ENCODE results near the gene DES.
A peak's percentile ranks its signal among the peaks of the same experiment; 100 is the strongest.

The DES gene

DNA sequence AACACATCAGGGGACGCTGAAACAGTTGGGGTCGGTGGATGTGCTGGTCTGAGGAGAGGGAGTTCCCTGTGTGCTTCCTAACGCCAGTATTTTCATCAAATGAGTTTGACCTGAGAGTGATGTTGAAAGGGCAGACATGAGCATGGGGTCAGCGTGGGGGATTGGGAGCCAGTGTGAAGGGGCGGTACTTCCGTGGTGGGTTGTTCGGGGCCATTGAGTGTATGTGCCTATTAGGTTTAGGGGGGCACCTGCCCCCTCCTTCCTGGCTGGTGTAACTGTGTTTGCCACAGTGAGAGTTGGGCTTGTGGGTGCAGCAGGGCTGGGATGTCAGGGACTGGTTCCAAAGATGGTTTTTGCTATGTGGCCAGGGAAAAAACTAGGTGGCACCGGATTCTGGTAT, 40.8 kb downstream of the DES start:
- TF ChIP-seq GATA2 (IDR thresholded peaks at IDR 0.05; ENCODE audit: low read depth, low read length) = no peak
- no peak for TF ChIP-seq GATA3 (IDR thresholded peaks at IDR 0.05; ENCODE audit: low read depth, low read length)

DNA sequence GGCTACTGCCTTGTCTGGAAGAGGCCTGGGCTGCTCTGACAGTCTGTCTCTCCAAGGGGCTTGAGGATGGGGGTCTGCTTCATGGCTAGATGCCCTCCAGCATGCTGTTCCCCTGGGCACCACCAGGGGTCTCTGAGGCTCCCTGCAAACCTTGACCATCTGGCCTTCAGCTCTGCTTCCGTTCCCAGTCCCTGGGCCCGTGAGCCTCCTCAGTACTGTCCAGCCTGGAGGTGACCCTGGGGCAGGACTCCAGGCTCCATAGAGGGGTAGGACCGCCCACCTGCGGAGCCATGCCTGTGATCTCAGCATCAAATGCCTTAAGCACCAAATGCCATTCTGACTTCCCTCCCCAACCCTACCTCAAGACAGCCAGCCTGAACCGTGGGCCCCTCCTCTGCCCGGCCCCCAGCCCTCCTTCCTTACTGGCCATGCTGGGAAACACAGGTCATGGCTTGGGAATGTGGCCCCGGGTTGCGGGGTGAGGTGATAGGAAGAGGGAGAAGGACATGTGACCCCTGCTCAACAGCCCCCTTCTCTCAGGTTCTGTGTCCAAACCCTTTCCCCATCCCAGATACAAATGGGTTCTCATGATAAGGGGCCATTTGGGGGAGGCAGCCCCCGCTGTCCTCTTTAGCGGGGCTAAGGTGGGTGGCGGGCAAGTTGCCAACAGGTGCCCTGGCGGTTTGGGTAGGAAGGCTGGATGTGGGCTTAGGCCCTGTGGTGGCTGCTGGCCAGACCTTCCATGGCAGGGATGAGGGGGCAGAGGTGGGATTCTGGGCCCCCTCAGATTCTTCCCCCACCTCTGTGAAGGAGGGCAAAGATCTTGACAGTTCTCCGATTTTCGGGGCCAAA, 41.5 kb downstream of the DES start:
- TF ChIP-seq GATA2 (IDR thresholded peaks at IDR 0.05; ENCODE audit: low read depth, low read length) = no peak
- no peak for TF ChIP-seq GATA3 (IDR thresholded peaks at IDR 0.05; ENCODE audit: low read depth, low read length)

DNA sequence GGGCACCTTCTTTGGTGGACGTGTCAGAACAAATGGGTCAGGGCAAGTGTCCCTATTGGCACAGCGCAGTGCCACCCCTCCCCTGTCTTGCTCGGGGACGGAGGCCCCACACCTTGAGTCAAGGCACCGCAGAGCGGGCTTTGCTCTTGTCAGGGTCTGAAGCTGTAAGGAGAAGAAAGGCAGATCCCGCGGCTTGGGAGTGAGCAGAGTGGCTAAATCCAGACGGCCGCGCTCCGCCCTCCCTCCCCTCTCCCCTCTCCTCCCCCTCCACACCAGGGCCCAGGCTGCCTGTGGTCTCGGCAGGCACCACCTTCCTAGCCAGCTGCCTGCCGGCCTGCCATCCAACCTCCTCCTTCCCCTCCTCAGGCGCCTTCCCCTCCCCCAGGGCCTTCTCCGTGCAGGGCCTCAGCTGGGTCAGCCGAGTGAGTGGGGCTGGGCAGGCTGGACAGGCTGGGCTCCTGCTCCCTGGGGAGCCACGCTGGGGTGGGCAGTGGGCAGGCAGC, 42.3 kb downstream of the DES start:
- TF ChIP-seq GATA2 (IDR thresholded peaks at IDR 0.05; ENCODE audit: low read depth, low read length) = no peak
- no peak for TF ChIP-seq GATA3 (IDR thresholded peaks at IDR 0.05; ENCODE audit: low read depth, low read length)

GRCh38 chr2:219461047-219461514, 42.9 kb downstream of the DES start:
- TF ChIP-seq GATA2 (IDR thresholded peaks at IDR 0.05; ENCODE audit: low read depth, low read length) = no peak
- TF ChIP-seq GATA3 (IDR thresholded peaks at IDR 0.05; ENCODE audit: low read depth, low read length) = no peak

GRCh38 chr2:219461669-219462068, 43.5 kb downstream of the DES start:
- TF ChIP-seq GATA3 (IDR thresholded peaks at IDR 0.05; ENCODE audit: low read depth, low read length) (no peak), GATA2 (IDR thresholded peaks at IDR 0.05; ENCODE audit: low read depth, low read length) (no peak)

DNA sequence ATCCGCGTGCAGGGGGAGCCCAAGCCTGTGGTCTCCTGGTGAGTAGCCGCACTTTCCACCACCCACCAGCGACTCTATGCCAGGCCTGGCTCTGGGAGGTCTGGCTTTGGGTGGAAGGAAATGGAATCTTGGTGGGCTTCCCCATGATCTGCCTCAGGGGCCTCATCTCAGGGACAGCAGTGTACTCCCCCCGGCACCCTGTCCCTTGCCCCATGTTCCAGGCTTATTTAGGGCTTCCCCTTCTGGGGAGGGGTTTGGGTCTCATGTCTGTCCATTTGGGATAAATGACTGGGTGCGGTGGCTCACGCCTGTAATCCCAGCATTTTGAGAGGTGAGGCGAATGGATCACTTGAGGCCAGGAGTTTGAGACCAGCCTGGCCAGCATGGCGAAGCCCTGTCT, 44.2 kb downstream of the DES start:
- TF ChIP-seq GATA2 (IDR thresholded peaks at IDR 0.05; ENCODE audit: low read depth, low read length) = no peak
- no peak for TF ChIP-seq GATA3 (IDR thresholded peaks at IDR 0.05; ENCODE audit: low read depth, low read length)

DNA sequence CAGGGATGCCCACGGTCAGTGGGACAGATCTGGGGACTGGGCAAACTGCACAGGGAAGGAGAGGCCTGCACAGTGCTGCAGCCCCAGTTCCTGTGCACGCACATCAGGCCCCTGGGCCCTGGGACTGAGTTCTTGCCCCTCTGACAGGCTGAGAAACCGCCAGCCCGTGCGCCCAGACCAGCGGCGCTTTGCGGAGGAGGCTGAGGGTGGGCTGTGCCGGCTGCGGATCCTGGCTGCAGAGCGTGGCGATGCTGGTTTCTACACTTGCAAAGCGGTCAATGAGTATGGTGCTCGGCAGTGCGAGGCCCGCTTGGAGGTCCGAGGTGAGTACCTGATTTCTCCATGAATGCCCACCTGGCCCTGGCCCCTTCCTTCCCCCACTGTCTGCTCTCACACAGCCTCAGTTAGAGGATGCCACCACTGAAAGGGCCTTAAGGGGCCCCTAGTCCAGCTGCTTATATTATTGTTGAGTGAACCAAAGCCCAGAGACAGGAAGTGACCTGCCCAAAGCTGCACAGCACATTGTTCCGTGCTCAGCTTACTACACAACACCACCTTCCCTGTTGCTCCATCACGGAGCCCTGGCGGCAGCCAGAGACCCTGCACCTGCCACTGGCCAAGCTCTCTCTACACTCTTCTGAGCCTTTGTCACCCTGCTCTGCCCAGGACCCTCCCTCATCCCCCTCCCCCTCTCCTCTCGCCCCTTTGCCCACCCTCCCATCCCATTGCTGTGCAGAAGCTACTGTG, 46.3 kb downstream of the DES start:
- TF ChIP-seq GATA2 (IDR thresholded peaks at IDR 0.05; ENCODE audit: low read depth, low read length) = no peak
- TF ChIP-seq GATA3 (IDR thresholded peaks at IDR 0.05; ENCODE audit: low read depth, low read length) = no peak

GRCh38 chr2:219465659-219466561, 47.7 kb downstream of the DES start:
- no peak for TF ChIP-seq GATA2 (IDR thresholded peaks at IDR 0.05; ENCODE audit: low read depth, low read length)
- no peak for TF ChIP-seq GATA3 (IDR thresholded peaks at IDR 0.05; ENCODE audit: low read depth, low read length)

GRCh38 chr2:219466816-219467735, 48.9 kb downstream of the DES start:
- TF ChIP-seq GATA3 (IDR thresholded peaks at IDR 0.05; ENCODE audit: low read depth, low read length) (no peak), GATA2 (IDR thresholded peaks at IDR 0.05; ENCODE audit: low read depth, low read length) (no peak)

DNA sequence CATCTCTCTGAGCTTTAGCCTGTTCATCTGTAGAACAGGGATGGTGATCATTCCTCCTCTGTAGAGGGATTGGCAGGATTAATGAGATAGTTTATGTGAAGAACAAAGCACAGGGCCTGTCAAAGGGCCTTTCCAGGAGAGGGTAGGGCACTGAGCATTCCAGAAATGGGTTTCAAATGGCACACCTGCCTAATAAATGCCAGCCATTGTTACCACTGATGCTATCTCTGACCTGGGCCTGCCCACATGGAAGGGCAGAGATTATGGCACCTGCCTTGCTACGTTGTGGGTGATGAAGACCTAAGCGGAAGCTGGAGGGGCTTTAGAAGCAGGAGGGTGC, 49.5 kb downstream of the DES start:
- TF ChIP-seq GATA3 (IDR thresholded peaks at IDR 0.05; ENCODE audit: low read depth, low read length) = no peak
- TF ChIP-seq GATA2 (IDR thresholded peaks at IDR 0.05; ENCODE audit: low read depth, low read length) = peak; percentile 36; the same call in 1 of the 2 replicates

- TF ChIP-seq GATA2 (IDR thresholded peaks at IDR 0.05; ENCODE audit: low read depth, low read length) (no peak), GATA3 (IDR thresholded peaks at IDR 0.05; ENCODE audit: low read depth, low read length) (no peak)
Observed at GRCh38 chr2:219468410-219469185, 50.4 kb downstream of the DES start.

DNA sequence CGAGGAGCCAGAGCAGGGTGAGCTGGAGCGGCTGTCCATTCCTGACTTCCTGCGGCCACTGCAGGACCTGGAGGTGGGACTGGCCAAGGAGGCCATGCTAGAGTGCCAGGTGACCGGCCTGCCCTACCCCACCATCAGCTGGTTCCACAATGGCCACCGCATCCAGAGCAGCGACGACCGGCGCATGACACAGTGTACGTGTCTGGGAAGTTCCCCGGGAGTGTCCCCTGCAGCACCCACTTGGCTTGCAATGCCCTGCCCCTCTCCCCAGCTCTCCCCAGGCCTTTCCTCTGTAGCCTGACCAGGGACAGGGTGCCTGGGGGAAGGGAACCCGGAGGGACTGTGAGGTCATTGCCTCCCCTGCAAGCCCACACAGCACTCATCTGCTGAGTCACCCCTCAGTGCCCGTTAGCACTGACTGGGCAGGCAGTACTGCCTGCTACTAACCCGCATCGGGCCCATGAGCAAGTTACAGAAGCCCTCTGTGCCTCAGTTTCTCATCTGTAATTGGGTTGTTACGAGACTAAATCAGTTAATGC, 51.1 kb downstream of the DES start:
- TF ChIP-seq GATA3 (IDR thresholded peaks at IDR 0.05; ENCODE audit: low read depth, low read length) = no peak
- TF ChIP-seq GATA2 (IDR thresholded peaks at IDR 0.05; ENCODE audit: low read depth, low read length) = no peak

Measured in SH-SY5Y (cell line).